ENCODE measurements around the gene KLF5. TPM values are rescaled to one million over a fixed set of nuclear protein-coding genes. Genes with fewer than 3 reads are reported as not detected.
"Not testable (repeated sequence)": the region's sequence is repeated elsewhere in the genome, so short reads cannot be mapped to it uniquely, and the experiment has no call there.

KLF5 gene
- polyA plus RNA-seq, 1 donor from 2014 or later, result not detected

DNA sequence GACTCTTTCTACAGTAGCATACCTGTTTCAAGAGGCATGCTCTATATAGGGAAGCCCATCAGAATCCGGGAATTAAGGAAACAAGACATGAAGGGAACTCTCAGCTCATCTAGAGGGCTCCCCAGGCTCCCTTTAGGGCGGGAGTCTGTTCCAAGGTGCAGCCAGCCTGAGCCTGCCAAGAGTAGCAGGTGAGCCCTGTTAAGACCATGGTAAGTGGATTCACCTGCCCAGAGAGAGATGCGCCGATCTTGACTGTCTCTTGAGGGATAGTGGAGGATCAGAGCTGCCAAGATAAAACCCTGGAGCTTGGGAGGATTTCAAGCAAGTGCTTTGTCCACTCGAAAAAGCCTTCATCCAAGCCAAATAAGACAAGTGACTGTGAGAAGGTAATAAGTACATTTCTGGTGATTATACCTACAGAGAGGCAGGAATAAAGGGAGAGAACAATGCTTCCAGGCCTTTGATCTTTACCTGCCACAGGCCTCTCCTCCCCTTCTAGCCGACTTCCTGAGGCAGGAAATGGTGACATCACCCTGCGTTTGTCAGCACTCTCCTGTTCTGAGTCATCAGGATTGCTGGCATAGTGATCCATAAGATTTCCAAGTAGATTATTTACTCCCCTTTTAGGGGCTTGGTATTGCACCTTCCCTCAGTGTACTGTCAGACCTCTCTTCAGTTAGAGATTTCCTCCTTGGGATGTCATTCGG, 31.5 kb downstream of the KLF5 start:
- Mint-ChIP-seq H3K4me1 (no peaks in the 10 kb centered on the region), H3K4me3 (no peak overlapping the region), H3K27ac (peak overlapping the region in 1 of 3 donors; percentile 14), H3K27me3 (no peaks in the 10 kb centered on the region), H3K36me3 (no peaks in the 10 kb centered on the region), H3K9me3 (peaks cover 0 to 2% (median 0%) of the 10 kb centered on the region in 3 donors)

DNA sequence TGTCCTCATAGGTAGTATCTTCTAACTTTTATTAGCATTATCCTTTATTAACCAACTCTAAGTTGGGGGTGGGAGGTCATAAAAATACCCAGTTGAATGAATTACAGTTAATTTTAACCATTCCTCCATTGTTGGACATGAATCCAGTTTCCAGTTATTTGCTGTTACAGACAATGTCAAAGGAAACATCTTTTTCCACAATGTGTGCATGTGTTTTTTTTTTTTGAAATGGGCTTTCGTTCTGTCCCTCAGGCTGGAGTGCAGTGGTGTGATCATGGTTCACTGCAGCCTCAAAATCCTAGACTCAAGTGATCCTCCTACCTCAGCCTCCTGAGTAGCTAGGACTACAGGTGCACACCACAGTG, 32.0 kb downstream of the KLF5 start:
- Mint-ChIP-seq H3K4me1 (no peaks in the 10 kb centered on the region), H3K27ac (no peak overlapping the region), H3K27me3 (no peaks in the 10 kb centered on the region), H3K36me3 (no peaks in the 10 kb centered on the region), H3K4me3 (no peak overlapping the region), H3K9me3 (peaks cover 0 to 2% (median 0%) of the 10 kb centered on the region in 3 donors)

DNA sequence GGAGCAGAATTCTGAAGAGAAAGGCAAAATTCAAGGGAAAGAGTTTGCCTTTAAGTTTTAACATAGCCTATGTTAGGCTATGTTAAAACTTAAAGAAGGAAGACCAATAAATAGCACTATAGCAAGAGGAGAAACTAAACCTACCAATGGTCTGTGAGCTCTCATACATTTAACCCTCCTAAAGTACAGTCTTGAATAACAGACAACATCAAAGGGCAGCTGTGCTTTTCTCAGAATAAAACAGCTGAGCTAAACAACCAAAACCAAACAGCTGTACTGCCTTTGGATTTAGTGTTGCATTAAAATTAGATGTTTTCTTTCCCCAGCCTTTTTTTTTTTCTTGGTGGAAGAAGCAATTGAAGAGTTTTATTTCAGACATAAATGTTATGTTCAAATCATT, 34.0 kb downstream of the KLF5 start:
- Mint-ChIP-seq H3K9me3 (no peaks in the 10 kb centered on the region), H3K36me3 (no peaks in the 10 kb centered on the region), H3K27ac (no peak overlapping the region), H3K27me3 (no peaks in the 10 kb centered on the region), H3K4me1 (no peaks in the 10 kb centered on the region), H3K4me3 (no peak overlapping the region)

DNA sequence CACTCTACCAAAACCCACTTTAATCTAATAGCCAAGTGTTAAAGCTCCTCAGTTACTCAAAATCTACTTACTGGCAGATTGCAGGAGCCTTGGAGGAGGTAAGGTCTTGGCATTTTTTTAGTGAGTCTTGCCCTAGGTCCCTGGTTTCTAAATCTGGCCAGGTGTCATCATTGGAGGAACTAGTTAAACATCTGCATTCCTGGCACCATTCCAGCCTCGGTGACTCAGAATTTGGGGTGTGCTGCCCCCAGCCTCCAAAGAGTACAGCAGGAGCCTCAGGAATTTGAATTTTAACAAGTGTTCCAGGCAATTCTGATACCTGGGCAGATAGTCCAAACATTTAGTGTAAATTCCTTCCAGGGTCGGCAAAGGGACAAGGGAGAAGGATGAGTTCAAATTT, 37.4 kb downstream of the KLF5 start:
- Mint-ChIP-seq H3K27ac (no peak overlapping the region), H3K27me3 (no peaks in the 10 kb centered on the region), H3K4me1 (no peaks in the 10 kb centered on the region), H3K4me3 (no peak overlapping the region), H3K36me3 (no peaks in the 10 kb centered on the region), H3K9me3 (no peaks in the 10 kb centered on the region)

DNA sequence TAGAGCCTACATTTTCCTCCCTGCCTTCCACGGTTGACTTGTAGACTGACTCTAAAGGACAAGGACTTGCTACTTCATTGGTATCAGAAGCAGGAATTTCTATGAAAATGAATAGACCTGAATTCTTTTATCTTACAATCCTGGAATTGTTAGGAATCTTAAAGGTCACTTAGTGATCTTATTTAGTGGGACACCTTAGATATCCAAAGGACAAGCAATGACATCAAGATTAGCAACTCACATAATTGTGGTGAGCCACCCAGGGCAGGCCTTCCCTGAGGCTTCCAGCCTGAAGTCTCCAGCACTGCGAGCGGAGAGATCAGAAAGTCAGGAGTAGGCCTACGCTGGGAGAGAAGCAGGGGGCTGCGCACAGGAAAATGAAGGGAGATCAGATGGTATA, 37.8 kb downstream of the KLF5 start:
- Mint-ChIP-seq H3K4me3 (no peak overlapping the region), H3K27me3 (no peaks in the 10 kb centered on the region), H3K4me1 (no peaks in the 10 kb centered on the region), H3K36me3 (no peaks in the 10 kb centered on the region), H3K9me3 (no peaks in the 10 kb centered on the region), H3K27ac (no peak overlapping the region)

DNA sequence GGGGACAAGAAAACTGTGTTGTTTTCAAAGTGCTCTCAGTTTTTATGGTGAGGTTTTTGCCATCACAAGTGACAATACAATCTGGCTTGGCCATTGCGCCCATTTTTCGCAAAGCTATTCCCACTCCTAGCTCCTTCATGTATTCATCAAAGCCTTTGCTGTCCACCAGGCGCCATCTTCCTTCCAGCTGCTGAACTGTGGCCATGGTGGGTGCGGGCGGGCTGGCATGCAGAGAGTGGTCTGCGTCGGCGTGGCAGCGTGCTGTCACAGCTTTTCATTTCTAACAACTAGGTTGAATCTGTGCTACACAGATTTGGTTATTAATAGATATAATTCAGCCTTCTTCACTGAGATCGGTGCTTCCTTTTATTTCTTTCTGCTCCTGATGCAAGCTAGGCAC, 42.0 kb downstream of the KLF5 start:
- H3K27me3 Mint-ChIP-seq, H3K4me1 Mint-ChIP-seq, H3K9me3 Mint-ChIP-seq, H3K27ac Mint-ChIP-seq, H3K36me3 Mint-ChIP-seq: not testable (repeated sequence)
- H3K4me3 Mint-ChIP-seq, result peak overlapping the region in 1 of 4 donors; percentile 65

DNA sequence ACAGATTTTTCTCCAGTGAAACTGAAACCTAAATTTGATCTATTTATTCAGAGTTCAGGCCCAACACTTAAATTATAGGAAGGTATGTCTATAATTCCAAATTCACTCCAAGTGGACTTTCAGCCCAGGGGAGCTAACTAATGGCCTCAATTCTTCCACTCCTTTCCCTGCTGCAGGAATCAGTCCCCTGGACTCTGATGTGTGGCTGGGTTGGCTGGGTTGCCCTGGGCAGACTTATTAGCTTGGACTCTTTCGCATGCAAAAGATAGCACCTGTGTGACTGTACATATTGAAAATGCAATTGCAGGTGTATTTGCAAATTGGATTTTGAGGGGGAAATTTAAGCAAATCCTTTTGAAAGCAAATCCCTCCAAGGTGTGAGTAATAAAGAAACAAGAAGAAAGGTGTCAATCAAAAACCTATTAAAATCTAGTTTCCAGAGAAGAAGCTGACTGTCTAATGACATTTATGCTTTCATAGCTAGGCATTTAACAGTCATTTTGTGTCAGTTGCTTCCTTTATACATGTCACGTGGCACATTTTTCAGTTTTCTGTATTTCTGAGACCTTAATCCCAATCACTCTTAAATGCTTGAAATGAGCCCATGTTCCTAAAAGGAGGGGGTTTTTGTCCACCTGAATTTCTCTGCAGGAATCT, 42.7 kb downstream of the KLF5 start:
- peaks cover 0 to 3% (median 2%) of the 10 kb centered on the region in 3 donors for H3K9me3 Mint-ChIP-seq
- no peaks in the 10 kb centered on the region for H3K36me3 Mint-ChIP-seq
- H3K4me3 Mint-ChIP-seq, result no peak overlapping the region
- H3K27me3 Mint-ChIP-seq, result peaks cover 2% of the 10 kb centered on the region
- no peak overlapping the region for H3K27ac Mint-ChIP-seq
- no peaks in the 10 kb centered on the region for H3K4me1 Mint-ChIP-seq

DNA sequence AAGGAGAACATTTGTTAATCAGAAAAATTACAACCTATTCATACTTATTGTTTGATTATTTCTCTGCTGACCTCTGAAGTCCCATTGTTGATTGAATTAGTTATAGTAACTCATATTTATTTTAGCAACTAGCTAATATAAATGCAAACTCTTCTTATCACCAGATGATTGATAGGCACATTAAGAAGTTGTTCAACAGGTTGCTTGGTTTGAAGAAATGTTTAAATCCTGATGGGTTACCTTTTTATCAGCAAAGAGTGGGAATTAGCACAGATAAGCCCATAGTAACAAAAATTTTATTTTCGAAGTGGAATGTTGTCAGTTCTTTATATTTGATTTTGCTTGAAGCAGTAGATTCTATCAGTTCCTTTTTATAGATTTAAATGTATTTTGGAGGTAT, 44.4 kb downstream of the KLF5 start:
- Mint-ChIP-seq H3K4me3 (no peak overlapping the region), H3K9me3 (peaks cover 0 to 3% (median 2%) of the 10 kb centered on the region in 3 donors)

DNA sequence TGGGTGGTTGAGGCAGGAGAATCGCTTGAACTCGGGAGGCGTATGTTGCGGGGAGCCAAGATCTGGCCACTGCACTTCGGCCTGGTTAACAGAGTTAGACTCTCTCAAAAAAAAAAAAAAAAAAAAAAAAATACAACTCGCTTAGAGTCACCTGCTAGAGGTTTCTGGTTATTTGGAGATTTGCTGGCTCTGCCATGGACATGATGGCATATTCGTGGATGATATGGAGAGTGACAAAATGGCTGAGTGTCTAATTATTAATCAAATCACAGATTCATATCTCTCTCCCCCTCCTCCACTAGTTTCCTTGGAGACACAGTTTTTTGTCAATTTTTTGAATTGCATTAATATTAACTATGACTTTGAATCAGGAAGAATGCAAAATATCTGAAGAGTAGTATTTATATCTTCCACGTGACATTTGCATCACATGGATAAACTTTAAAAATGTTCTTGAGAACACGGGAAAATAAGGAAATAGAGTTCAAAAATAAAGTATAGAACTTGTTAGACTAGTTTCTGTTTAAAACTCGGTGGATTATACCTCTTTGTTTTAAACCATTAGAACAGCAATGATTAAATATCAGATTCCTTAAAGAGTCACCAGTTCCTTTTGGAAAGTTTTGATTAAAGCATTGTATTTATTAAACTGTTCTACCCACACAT, 47.8 kb downstream of the KLF5 start:
- no peak overlapping the region for H3K4me3 Mint-ChIP-seq
- no peaks in the 10 kb centered on the region for H3K36me3 Mint-ChIP-seq
- no peaks in the 10 kb centered on the region for H3K4me1 Mint-ChIP-seq
- H3K27me3 Mint-ChIP-seq, result peaks cover 2% of the 10 kb centered on the region
- H3K27ac Mint-ChIP-seq, result no peak overlapping the region
- H3K9me3 Mint-ChIP-seq, result peaks cover 0 to 3% (median 2%) of the 10 kb centered on the region in 3 donors

More for the DNA sequence above, 44.4 kb downstream of the KLF5 start:
- Mint-ChIP-seq H3K4me1 (no peaks in the 10 kb centered on the region), H3K27ac (no peak overlapping the region), H3K27me3 (peaks cover 2% of the 10 kb centered on the region), H3K36me3 (no peaks in the 10 kb centered on the region)

DNA sequence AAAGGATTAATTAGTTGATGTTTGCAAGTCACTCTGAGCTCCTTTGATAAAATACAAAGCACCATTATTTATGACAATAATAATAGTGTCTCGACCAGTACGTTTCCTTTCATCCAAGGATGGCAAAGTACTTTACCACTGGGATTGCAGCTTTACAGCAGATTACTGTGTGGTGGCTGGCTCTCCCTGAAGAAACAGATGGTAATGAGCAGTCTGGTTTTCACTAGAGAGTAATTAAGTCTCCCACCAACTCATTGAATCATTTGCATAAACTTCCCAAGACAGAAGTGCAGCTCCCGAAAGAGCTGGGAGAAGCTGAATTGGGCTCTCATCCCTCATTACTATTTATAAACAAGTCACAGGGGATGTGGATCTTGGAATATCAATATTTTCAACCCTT, 48.7 kb downstream of the KLF5 start:
- H3K27ac Mint-ChIP-seq, result no peak overlapping the region
- H3K27me3 Mint-ChIP-seq, result peaks cover under 1% of the 10 kb centered on the region
- peaks cover 0 to 3% (median 2%) of the 10 kb centered on the region in 3 donors for H3K9me3 Mint-ChIP-seq

DNA sequence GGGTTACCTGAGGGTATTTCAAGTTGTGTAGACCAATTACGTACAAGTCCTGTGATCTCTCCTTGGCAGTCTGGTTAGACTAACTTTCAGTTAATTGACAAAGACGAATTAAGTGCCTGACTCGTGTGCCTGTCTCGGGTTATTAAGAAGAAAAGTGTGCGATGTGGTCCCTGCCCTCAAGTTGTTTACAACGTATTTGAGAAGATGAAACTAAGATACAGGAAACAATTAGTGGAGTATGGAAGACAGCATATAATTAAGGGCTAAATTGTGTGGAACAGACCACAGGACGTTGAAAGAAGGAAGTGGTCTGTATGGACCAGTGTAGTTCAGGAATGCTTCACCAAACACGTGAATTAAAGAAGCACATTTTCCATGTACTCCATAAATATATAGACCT, 49.2 kb downstream of the KLF5 start:
- Mint-ChIP-seq H3K36me3 (no peaks in the 10 kb centered on the region), H3K4me1 (no peaks in the 10 kb centered on the region), H3K27me3 (no peaks in the 10 kb centered on the region), H3K4me3 (no peak overlapping the region), H3K27ac (no peak overlapping the region), H3K9me3 (peaks cover 0 to 3% (median 2%) of the 10 kb centered on the region in 3 donors)

More for the DNA sequence above, 48.7 kb downstream of the KLF5 start:
- H3K4me1 Mint-ChIP-seq, result no peaks in the 10 kb centered on the region
- no peak overlapping the region for H3K4me3 Mint-ChIP-seq
- no peaks in the 10 kb centered on the region for H3K36me3 Mint-ChIP-seq

DNA sequence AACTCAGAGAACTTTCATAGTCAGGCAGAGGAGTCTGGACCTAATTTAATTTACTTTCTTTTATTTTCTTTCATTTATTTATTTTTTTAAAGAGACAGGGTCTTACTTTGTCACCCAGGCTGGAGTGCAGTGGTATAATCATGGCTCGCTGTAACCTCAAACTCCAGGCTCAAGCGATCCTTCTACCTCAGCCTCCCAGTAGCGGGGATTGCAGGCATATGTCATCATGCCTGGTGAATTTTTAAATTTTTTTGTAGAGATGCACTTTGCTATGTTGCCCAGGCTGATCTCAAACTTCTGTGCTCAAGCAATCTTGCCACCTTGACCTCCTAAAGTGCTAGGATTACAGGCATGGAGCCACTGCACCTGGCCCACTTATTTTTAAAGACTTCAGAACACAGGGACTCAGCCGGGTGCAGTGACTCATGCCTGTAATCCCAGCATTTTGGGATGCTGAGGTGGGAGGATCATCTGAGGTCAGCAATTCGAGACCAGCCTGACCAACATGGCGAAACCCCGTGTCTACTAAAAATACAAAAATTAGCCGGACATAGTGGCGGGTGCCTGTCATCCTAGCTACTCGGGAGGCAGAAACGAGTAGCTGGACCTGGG, 50.6 kb downstream of the KLF5 start:
- Mint-ChIP-seq H3K27me3 (no peaks in the 10 kb centered on the region), H3K36me3 (no peaks in the 10 kb centered on the region), H3K9me3 (no peaks in the 10 kb centered on the region), H3K4me1 (no peaks in the 10 kb centered on the region), H3K4me3 (no peak overlapping the region), H3K27ac (no peak overlapping the region)

DNA sequence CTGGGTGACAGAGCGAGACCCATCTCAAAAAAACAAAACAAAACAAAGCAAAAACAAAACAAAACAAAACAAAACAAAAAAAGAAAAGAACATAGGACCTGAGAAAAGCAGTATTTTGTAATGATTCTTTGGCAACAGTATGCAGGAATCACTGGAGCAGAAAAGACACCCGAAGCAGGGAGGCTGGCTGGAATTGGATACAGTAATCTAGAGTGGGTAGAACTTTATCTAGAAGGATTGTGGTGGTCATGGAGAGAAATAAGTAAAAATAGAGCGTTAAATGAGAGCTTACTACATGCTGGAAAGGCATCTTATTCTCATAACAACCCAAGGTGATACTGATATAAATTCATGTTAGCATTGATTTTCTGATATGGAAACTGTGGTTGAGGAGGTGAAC, 51.2 kb downstream of the KLF5 start:
- Mint-ChIP-seq H3K4me3 (no peak overlapping the region), H3K27ac (no peak overlapping the region), H3K9me3 (no peaks in the 10 kb centered on the region), H3K4me1 (no peaks in the 10 kb centered on the region), H3K36me3 (no peaks in the 10 kb centered on the region), H3K27me3 (no peaks in the 10 kb centered on the region)

DNA sequence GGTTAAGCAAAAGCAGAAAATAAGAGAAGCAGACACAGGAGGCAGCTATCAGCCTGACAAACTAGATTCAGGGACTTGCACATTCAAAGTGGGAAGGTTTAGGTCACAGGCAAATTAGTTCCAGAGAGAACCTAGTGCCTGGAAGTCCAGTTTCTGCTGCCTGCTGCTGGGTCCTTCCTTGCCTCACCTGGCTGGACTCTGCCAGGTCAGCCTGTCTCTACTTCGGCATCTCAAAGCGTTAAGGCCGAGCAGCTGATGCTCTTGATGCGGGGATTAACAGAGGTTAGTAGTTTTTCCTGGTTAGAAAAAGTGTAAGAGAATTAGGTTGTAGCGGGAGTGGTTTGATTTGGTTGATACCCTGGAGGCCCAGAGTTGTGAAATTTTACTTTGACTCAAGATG, 52.0 kb downstream of the KLF5 start:
- Mint-ChIP-seq H3K27ac (no peak overlapping the region), H3K27me3 (no peaks in the 10 kb centered on the region), H3K36me3 (no peaks in the 10 kb centered on the region)

DNA sequence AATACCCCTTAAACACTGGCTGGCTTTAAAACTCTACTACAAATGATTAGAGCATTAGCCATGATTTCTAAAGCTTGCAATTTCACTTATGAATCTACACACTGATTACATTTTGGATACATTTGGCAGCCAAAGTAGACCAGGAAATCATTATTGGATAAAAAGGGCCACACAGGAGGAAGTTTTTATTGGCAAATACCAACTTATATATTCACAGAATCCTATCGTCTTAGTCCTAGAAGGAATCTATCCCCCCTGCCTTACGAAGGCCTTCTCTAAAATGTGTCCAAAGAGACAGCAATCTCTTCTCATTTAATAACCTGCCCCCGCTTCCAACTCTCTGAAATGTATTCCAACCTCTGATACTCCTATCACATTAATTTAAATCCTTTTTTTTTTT, 52.5 kb downstream of the KLF5 start:
- H3K9me3 Mint-ChIP-seq, result no peaks in the 10 kb centered on the region
- H3K4me3 Mint-ChIP-seq, result no peak overlapping the region
- no peaks in the 10 kb centered on the region for H3K36me3 Mint-ChIP-seq
- H3K27ac Mint-ChIP-seq, result no peak overlapping the region
- no peaks in the 10 kb centered on the region for H3K27me3 Mint-ChIP-seq
- H3K4me1 Mint-ChIP-seq, result no peaks in the 10 kb centered on the region

More for the DNA sequence above, 52.0 kb downstream of the KLF5 start:
- H3K4me3 Mint-ChIP-seq, result no peak overlapping the region
- H3K4me1 Mint-ChIP-seq, result no peaks in the 10 kb centered on the region
- no peaks in the 10 kb centered on the region for H3K9me3 Mint-ChIP-seq
